OCI-LY3 (cell line): ENCODE results near the gene TDRD1.

Source experiments
- EZH2phosphoT487 ChIP-seq: fragments of 200-600 bp; shearing (Covaris generic); IDR thresholded peaks from 2 replicates; pipeline ENCODE4 v1.6.1; 2018; ENCODE audit warnings: antibody characterized with exemption, mixed run types, low read depth
- TF ChIP-seq, protein P1 (sequence below): fragments of 200-600, 300-600 bp; sonication (generic); IDR thresholded peaks from 2 replicates; pipeline ENCODE4 v1.5.1; 2014; ENCODE audit warnings: antibody characterized with exemption, low read length, low read depth

DNA sequence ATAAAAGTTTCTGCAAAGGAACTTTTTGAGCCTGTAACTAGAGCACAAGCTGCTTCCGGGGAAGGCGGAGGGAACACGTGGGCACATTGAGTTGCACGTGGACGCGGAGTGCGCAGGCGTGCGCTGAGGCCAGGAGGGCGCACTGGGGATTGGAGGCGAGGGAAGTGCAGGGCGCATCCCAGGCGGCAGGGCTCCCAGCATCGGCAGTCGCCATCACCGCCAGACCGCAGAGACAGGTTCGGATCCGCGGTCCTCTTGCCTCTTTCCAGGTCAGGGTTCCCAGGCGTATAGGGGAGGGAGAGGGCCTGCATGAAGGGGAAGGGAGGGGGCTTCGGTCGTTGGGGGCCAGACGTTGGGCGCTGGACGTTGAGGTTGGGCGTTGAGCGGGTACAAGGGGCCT, at the start of gene TDRD1:
- TF ChIP-seq, protein P1, sequence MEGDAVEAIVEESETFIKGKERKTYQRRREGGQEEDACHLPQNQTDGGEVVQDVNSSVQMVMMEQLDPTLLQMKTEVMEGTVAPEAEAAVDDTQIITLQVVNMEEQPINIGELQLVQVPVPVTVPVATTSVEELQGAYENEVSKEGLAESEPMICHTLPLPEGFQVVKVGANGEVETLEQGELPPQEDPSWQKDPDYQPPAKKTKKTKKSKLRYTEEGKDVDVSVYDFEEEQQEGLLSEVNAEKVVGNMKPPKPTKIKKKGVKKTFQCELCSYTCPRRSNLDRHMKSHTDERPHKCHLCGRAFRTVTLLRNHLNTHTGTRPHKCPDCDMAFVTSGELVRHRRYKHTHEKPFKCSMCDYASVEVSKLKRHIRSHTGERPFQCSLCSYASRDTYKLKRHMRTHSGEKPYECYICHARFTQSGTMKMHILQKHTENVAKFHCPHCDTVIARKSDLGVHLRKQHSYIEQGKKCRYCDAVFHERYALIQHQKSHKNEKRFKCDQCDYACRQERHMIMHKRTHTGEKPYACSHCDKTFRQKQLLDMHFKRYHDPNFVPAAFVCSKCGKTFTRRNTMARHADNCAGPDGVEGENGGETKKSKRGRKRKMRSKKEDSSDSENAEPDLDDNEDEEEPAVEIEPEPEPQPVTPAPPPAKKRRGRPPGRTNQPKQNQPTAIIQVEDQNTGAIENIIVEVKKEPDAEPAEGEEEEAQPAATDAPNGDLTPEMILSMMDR: no peak
- no peak for TF ChIP-seq EZH2phosphoT487
